GM18502 (cell line): ENCODE measurements around the gene HERPUD2.
"Not testable (repeated sequence)": the region's sequence is repeated elsewhere in the genome, so short reads cannot be mapped to it uniquely, and the experiment has no call there.

Experiments
- ATAC-seq: cut with Tn5 transposase; IDR thresholded peaks from one replicate; pipeline ENCODE4 v1.9.1; 2021; ENCODE audit warnings: mild to moderate bottlenecking; ENCODE audit not compliant: unreplicated experiment, poor library complexity

HERPUD2 gene

GRCh38 chr7:35716038-35716803, 21.3 kb upstream of the HERPUD2 start:
- no peak for ATAC-seq

- ATAC-seq: no peak
These were observed 19.9 kb upstream of the HERPUD2 start for GRCh38 chr7:35714862-35715261.

GRCh38 chr7:35714407-35714806, 19.5 kb upstream of the HERPUD2 start:
- ATAC-seq: no peak

GRCh38 chr7:35712563-35713226, 17.8 kb upstream of the HERPUD2 start:
- no peak for ATAC-seq

- ATAC-seq: no peak
These were observed 12.5 kb upstream of the HERPUD2 start for GRCh38 chr7:35707422-35707821.

- no peak for ATAC-seq
These were observed 11.1 kb upstream of the HERPUD2 start for GRCh38 chr7:35705932-35706461.

GRCh38 chr7:35704261-35704660, 9.3 kb upstream of the HERPUD2 start:
- no peak for ATAC-seq

GRCh38 chr7:35702541-35702940, 7.6 kb upstream of the HERPUD2 start:
- no peak for ATAC-seq

GRCh38 chr7:35701287-35701900, 6.5 kb upstream of the HERPUD2 start:
- peak; percentile 90 for ATAC-seq

- no peak for ATAC-seq
These were observed 5.9 kb upstream of the HERPUD2 start for GRCh38 chr7:35700865-35701264.

- no peak for ATAC-seq
These were observed 5.4 kb upstream of the HERPUD2 start for GRCh38 chr7:35700333-35700732.

GRCh38 chr7:35699796-35700305, 4.9 kb upstream of the HERPUD2 start:
- ATAC-seq: no peak

- not testable (repeated sequence) for ATAC-seq
These were observed 3.4 kb upstream of the HERPUD2 start for GRCh38 chr7:35698382-35698781.

GRCh38 chr7:35697414-35698175, 2.7 kb upstream of the HERPUD2 start:
- no peak for ATAC-seq

GRCh38 chr7:35695987-35696386, 1.1 kb upstream of the HERPUD2 start:
- no peak for ATAC-seq

- peak; percentile 2 for ATAC-seq
These were observed 527 bp upstream of the HERPUD2 start for GRCh38 chr7:35695473-35695850.

- peak; percentile 18 for ATAC-seq
These were observed 663 bp downstream of the HERPUD2 start for GRCh38 chr7:35694161-35694783.

- peak; percentile 18 for ATAC-seq
These were observed 3.1 kb downstream of the HERPUD2 start for GRCh38 chr7:35691827-35692307.

GRCh38 chr7:35691366-35691765, 3.6 kb downstream of the HERPUD2 start:
- no peak for ATAC-seq

- ATAC-seq: not testable (repeated sequence)
These were observed 4.3 kb downstream of the HERPUD2 start for GRCh38 chr7:35690614-35691013.
